NOMO-1 (cell line): ENCODE data around the gene GCLC.
"Not testable (repeated sequence)": the region's sequence is repeated elsewhere in the genome, so short reads cannot be mapped to it uniquely, and the experiment has no call there.

ENCODE experiments used
- DNase-seq, 2 experiments: peaks; one replicate each; lab custom pipeline; 2025; ENCODE audit not compliant: unreplicated experiment in 2 of 2; lab: John Stamatoyannopoulos, UW

GCLC gene

GRCh38 chr6:53544470-53545308 is at the start of gene GCLC:
Gene GCLC (minus strand): TSS chr6:53545101. CDS start chr6:53544645, 456 bp downstream.
- peak; percentile 93 to 95 for DNase-seq

- DNase-seq, result no peak
Observed at GRCh38 chr6:53594596-53594995, 49.7 kb upstream of the GCLC start.

- DNase-seq, result peak in 1 of 2 experiments; percentile 84
Observed at GRCh38 chr6:53593001-53593488, 48.1 kb upstream of the GCLC start.

GRCh38 chr6:53591873-53592272 is 47.0 kb upstream of the GCLC start:
- no peak for DNase-seq

- DNase-seq, result no peak
Observed at GRCh38 chr6:53588816-53589509, 44.1 kb upstream of the GCLC start.

- no peak for DNase-seq
Observed at GRCh38 chr6:53587291-53587690, 42.4 kb upstream of the GCLC start.

GRCh38 chr6:53585208-53585900 is 40.5 kb upstream of the GCLC start:
- DNase-seq, result peak in 1 of 2 experiments; percentile 43

- DNase-seq, result peak in 1 of 2 experiments; percentile 72
Observed at GRCh38 chr6:53584726-53585125, 39.8 kb upstream of the GCLC start.

GRCh38 chr6:53583451-53583850 is 38.5 kb upstream of the GCLC start:
- DNase-seq, result peak in 1 of 2 experiments; percentile 66

- no peak for DNase-seq
Observed at GRCh38 chr6:53582963-53583362, 38.1 kb upstream of the GCLC start.

- DNase-seq, result no peak
Observed at GRCh38 chr6:53581856-53582255, 37.0 kb upstream of the GCLC start.

GRCh38 chr6:53581173-53581773 is 36.4 kb upstream of the GCLC start:
- DNase-seq, result peak in 1 of 2 experiments; percentile 26

- DNase-seq, result no peak
Observed at GRCh38 chr6:53579338-53579737, 34.4 kb upstream of the GCLC start.

- DNase-seq, result no peak
Observed at GRCh38 chr6:53578371-53578770, 33.5 kb upstream of the GCLC start.

GRCh38 chr6:53573299-53573698 is 28.4 kb upstream of the GCLC start:
- DNase-seq, result no peak

GRCh38 chr6:53572379-53572778 is 27.5 kb upstream of the GCLC start:
- DNase-seq, result not testable (repeated sequence)

- DNase-seq, result no peak
Observed at GRCh38 chr6:53568776-53569616, 24.1 kb upstream of the GCLC start.

- DNase-seq, result no peak
Observed at GRCh38 chr6:53567701-53568100, 22.8 kb upstream of the GCLC start.

GRCh38 chr6:53566755-53567154 is 21.9 kb upstream of the GCLC start:
- no peak for DNase-seq

GRCh38 chr6:53565886-53566285 is 21.0 kb upstream of the GCLC start:
- no peak for DNase-seq
